ENCODE measurements around the gene KIAA1958.
A peak's percentile ranks its signal among the peaks of the same experiment; 100 is the strongest.

KIAA1958 gene
- 4.7 to 7.5 reads per million in 2 experiments for total RNA-seq

GRCh38 chr9:112486221-112487007, at the start of gene KIAA1958:
TSS of gene KIAA1958 (plus strand) at chr9:112486827. CDS start at chr9:112574081, 87,254 bp downstream.
- peak; percentile 55 for DNase-seq (ENCODE audit: low read depth)

GRCh38 chr9:112437406-112437805, 49.2 kb upstream of the KIAA1958 start:
- no peak for DNase-seq (ENCODE audit: low read depth)

DNA sequence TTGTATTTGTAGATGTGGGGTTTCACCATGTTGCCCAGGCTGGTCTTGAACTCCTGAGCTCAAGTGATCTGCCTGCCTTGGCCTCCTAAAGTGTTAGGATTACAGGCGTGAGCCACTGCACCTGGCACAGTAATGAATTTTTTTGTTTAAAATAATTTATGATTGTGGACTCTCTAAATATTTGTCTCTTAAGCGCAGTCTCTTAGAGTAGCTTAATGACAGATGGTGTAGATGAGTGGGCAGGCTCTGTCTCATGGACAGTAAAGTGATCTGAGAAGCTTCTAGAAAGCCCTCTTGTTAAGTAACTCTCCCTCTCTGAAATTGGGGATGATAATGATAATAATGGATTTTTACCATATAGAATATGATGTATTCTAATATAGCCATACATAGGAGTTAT, 47.5 kb upstream of the KIAA1958 start:
- DNase-seq (ENCODE audit: low read depth), result no peak

DNA sequence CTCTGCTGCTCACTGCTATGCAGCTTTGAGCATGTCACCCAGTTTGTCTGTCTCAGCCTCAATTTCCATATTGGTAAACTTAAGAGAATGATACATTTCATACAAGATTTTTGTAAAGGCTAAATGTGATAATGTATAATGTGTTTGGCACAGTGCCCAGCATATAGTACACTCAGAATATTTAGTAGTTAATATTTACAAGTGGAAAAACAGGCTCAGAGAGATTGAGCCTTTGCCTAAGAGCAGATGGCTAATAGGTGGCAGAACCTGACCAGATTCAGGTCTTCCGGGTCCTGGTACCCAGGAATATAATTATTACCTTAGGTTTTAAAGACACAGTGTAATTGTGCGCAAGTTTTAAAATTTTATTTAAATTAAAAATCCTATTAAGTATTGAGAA, 46.8 kb upstream of the KIAA1958 start:
- no peak for DNase-seq (ENCODE audit: low read depth)

GRCh38 chr9:112443200-112443599, 43.4 kb upstream of the KIAA1958 start:
- DNase-seq (ENCODE audit: low read depth), result no peak

DNA sequence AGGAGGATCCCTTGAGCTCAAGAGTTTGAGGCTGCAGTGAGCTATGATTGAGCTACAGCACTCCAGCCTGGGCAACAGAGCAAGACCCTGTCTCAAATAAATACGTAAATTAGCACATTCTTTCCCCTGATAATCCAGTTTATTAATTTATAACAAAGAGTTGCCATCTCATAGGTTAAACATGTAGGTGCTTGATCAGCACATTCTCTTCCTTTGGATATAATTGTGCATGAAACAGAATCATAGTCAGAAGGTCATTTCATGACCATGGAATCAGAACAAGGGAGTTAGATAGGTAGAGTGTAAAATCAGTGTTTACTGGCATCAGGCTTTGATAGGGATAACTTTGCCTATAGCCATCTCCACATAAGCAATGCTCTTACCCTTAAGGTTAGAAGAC, 43.0 kb upstream of the KIAA1958 start:
- no peak for DNase-seq (ENCODE audit: low read depth)

- DNase-seq (ENCODE audit: low read depth), result no peak
Observed at GRCh38 chr9:112445196-112445595, 41.4 kb upstream of the KIAA1958 start.

DNA sequence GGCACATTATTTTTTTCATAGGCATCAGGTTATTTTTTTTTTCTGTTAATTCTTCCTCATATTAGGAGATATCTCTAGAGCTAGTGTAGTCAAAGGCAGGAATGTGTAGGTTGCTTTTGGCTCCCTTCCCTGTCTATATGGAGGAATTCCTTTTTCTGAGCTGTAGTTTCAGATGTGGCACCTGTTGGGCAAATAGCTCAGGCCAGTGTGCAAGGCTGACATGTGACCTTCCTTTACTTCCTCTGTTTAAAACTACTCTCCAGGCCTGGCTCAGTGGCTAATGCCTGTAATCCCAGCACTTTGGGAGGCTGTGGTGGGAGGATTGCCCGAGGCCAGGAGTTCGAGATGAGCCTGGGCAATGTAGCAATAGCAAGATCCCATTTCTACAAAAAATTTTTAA, 40.5 kb upstream of the KIAA1958 start:
- no peak for DNase-seq (ENCODE audit: low read depth)

DNA sequence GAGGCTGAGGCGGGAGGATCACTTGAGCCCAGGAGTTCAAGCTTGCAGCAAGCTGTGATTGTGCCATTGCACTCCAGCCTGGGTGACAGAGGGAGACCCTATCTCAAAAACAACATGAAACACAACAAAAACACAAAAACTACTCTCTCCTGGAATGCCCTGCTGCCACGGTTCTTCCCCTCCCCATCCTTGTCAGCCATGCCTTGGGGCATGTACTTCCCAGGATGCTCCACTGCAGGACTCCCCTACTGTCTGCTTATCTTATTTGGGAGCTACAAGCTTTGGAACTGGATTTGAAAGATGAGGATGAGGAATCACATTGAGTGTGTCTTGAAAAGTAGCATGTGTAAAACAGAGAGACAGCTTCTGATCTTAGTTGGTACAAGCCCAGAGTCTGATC, 40.1 kb upstream of the KIAA1958 start:
- no peak for DNase-seq (ENCODE audit: low read depth)

DNA sequence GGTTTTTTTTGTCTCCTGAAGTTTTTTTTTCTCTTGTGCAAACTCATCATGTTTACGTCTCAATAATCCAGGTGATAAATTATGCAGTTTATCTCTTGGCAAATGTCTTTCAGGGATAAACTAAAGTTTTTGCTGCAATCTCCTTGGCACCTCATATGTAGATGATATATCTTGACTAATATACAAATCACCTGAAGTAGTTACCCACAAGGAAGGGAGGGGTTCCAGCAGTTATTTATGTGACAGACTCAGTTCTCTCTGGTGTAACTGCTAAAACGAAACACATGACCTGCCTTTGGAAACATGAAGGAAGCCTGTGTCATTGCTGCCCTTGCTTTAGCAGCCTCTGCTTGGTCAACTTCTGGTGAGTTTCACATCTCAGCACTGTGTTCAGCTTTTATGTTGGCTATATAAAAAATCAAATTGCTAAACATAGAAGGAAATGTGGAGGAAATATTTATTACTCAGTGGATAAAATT, 39.3 kb upstream of the KIAA1958 start:
- DNase-seq (ENCODE audit: low read depth), result no peak

GRCh38 chr9:112462855-112463254, 23.8 kb upstream of the KIAA1958 start:
- no peak for DNase-seq (ENCODE audit: low read depth)

GRCh38 chr9:112465352-112465751, 21.3 kb upstream of the KIAA1958 start:
- no peak for DNase-seq (ENCODE audit: low read depth)

GRCh38 chr9:112472996-112473395, 13.6 kb upstream of the KIAA1958 start:
- no peak for DNase-seq (ENCODE audit: low read depth)

- no peak for DNase-seq (ENCODE audit: low read depth)
Observed at GRCh38 chr9:112473986-112474385, 12.6 kb upstream of the KIAA1958 start.

- DNase-seq (ENCODE audit: low read depth), result no peak
Observed at GRCh38 chr9:112475318-112475717, 11.3 kb upstream of the KIAA1958 start.

DNA sequence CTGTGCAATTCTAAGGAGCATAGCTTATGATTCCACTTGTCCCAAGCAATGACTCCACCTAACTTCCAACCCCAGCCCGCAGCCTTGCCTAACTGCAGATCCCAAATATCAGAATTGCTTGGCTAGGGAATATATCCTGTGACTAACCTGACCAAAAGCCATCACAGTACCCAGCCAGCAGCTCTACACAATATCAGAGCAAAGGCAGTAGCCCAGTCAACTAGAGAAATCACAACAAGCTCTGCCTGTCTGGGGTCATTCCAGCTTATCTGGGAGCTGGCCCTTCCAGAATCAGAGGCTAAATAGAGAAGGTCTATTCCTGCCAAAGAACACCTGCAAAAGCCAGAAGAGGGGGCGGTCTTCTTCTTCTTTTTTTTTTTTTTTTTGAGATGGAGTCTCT, 9.3 kb upstream of the KIAA1958 start:
- DNase-seq (ENCODE audit: low read depth), result no peak

GRCh38 chr9:112479221-112479620, 7.4 kb upstream of the KIAA1958 start:
- DNase-seq (ENCODE audit: low read depth), result no peak

GRCh38 chr9:112484607-112485006, 2.0 kb upstream of the KIAA1958 start:
- no peak for DNase-seq (ENCODE audit: low read depth)

DNA sequence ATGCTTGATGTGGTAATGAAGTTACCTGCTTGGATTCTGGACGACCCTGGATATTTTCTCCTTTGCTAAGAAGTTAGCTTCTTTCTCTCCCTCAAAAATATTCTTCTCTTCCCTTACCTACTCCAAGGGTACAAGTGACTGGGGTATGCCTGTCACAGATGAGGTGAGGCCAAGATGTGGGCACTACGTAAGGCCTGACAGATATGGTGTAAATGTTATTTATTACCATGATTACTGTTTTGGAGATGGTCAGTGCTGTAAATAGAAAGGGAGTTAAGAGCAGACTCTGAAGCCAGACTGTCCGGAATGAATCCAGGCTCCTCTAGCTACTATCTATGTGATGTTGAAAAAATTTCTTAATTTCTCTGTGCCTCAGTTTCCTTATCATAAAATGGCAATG, 1.1 kb upstream of the KIAA1958 start:
- no peak for DNase-seq (ENCODE audit: low read depth)

DNA sequence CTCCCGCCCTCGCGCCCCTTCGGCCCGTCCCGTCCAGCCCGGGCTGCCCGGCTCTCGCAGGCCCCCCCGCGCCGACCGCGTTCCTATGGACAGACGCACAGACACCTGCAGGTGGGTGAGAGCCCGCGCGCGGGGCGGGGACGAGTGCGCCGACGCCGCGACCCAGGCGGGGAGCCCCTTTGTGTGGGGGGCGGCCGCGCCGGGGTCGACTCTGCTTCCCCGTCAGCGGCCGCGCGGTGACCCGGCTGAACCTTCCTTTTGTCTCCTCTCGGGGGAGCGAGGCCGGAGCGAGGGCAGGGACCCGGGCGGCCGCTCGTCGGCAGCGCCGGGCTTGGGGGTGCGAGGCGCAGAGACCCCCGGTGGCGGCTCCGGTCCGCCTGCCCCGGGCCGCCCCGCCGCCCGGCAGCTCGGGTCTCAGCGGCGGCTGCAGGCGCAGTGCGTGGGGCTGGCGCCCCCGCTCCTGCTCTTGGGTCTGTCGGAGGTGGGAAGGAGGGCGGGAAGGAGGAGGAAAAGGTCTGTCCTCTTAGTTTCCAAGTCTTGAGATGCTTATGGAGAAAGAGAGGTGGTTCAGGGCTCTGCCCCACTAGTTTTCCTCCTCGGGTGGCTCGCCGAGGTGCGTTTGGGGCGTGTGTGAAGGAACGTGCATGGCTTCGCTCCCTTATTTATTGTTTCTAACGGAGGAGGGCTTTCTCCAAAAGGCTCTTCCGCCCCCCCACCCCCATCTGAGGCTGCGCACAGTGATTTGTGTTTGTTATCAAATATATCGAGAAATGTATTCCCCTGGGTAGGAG, 576 bp downstream of the KIAA1958 start:
- peak; percentile 43 for DNase-seq (ENCODE audit: low read depth)

DNA sequence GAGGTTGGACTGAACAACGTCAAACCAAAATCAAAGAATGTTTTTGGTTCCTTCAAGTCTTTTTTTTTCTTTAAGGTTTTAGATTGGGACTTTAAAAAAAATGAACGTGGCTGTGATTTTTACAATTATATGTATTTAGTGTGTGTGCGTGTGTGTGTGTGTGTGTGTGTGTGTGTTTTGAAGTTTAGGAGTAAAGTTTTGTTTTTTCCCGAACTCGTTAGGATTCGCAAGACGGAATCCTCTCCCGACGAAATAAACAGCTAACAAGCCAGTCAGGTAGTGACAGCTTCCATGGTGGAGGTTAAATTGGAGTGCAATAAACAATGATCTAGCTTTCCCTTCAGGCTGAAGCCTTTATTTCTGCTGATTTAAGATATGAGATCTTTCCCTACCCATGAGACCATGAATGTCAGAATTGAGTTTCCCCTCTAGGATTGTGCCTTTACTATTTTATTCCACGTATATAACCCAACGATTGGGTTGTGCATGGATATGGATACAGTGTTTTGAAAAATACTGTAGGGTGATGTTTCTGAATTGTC, 1.2 kb downstream of the KIAA1958 start:
- no peak for DNase-seq (ENCODE audit: low read depth)

DNA sequence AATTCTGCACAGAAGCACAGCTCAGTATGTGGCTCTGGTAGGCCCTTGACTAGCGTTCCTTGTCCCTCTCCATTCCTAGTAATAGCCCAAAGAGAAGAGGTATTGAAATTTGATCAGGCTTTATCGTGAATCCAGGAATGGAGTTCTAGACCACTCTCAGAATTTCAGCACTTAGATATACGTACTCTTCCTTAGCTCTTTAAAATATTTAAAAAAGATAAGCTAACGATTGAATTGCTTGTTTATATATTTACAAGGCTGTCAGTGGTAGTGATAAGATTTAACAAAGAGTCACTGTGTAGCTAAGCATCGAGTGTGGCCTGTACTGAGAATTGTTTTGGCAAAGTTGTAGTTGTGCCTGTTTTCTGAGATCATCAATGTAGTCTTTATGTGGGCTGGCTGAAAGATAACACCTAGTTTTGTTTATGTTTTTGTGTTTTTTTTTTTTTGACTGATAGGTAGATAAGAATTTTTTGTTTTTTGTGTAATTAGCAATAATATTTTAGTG, 2.5 kb downstream of the KIAA1958 start:
- no peak for DNase-seq (ENCODE audit: low read depth)

Data from T follicular helper cell (primary cell).